ENCODE measurements around the gene VSIR. TPM values are rescaled to one million over a fixed set of nuclear protein-coding genes. Genes with fewer than 3 reads are reported as not detected.

The VSIR gene
- total and polyA plus RNA-seq, 9 donors = 19.9 to 94.1 (median 57.2) TPM

- TF ChIP-seq EP300 (IDR thresholded peaks at IDR 0.05) (no peak), POLR2A (IDR thresholded peaks at IDR 0.05) (no peak)
- TF ChIP-seq, protein P1, sequence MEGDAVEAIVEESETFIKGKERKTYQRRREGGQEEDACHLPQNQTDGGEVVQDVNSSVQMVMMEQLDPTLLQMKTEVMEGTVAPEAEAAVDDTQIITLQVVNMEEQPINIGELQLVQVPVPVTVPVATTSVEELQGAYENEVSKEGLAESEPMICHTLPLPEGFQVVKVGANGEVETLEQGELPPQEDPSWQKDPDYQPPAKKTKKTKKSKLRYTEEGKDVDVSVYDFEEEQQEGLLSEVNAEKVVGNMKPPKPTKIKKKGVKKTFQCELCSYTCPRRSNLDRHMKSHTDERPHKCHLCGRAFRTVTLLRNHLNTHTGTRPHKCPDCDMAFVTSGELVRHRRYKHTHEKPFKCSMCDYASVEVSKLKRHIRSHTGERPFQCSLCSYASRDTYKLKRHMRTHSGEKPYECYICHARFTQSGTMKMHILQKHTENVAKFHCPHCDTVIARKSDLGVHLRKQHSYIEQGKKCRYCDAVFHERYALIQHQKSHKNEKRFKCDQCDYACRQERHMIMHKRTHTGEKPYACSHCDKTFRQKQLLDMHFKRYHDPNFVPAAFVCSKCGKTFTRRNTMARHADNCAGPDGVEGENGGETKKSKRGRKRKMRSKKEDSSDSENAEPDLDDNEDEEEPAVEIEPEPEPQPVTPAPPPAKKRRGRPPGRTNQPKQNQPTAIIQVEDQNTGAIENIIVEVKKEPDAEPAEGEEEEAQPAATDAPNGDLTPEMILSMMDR (IDR thresholded peaks at IDR 0.05) = no peak
- intact Hi-C loops (cut with DNase I) = no loop called here
- WGBS, 3 donors = 90 to 93% (median 91%) methylated on average over 9 of the region's 9 CpGs
Observed at GRCh38 chr10:71780719-71781118, 7.4 kb upstream of the VSIR start.

GRCh38 chr10:71780156-71780555, 6.8 kb upstream of the VSIR start:
- intact Hi-C loops (cut with DNase I) = no loop called here
- Histone ChIP-seq H3K27me3 (no peaks in the 10 kb centered on the region), H3K9me3 (no peaks in the 10 kb centered on the region), H3K4me1 (ENCODE audit: insufficient read depth) (no peaks in the 10 kb centered on the region), H3K36me3 (no peaks in the 10 kb centered on the region), H3K4me3 (no peak overlapping the region), H3K27ac (no peak overlapping the region)
- no peak for DNase-seq
- 90 to 91% (median 91%) methylated on average over 7 of the region's 7 CpGs for WGBS, 3 donors
- TF ChIP-seq, protein P1 (IDR thresholded peaks at IDR 0.05) = no peak
- TF ChIP-seq EP300 (IDR thresholded peaks at IDR 0.05) = no peak
- TF ChIP-seq POLR2A (IDR thresholded peaks at IDR 0.05) = no peak

More at GRCh38 chr10:71780719-71781118, 7.4 kb upstream of the VSIR start:
- H3K4me3 ChIP-seq = no peak overlapping the region
- H3K9me3 ChIP-seq = no peaks in the 10 kb centered on the region
- H3K4me1 ChIP-seq (ENCODE audit: insufficient read depth) = no peaks in the 10 kb centered on the region
- no peaks in the 10 kb centered on the region for H3K27me3 ChIP-seq
- DNase-seq = no peak
- H3K36me3 ChIP-seq = no peaks in the 10 kb centered on the region
- H3K27ac ChIP-seq = no peak overlapping the region

GRCh38 chr10:71779641-71780040, 6.3 kb upstream of the VSIR start:
- intact Hi-C loops (cut with DNase I) = loop anchor here in 1 of 4 donors (10.0 kb wide), 1 partner anchor 385 kb away; the partner anchor contains the start of gene CDH23
- Histone ChIP-seq H3K36me3 (no peaks in the 10 kb centered on the region), H3K9me3 (no peaks in the 10 kb centered on the region), H3K27me3 (no peaks in the 10 kb centered on the region), H3K4me3 (no peak overlapping the region), H3K27ac (no peak overlapping the region), H3K4me1 (ENCODE audit: insufficient read depth) (no peaks in the 10 kb centered on the region)
- WGBS, 3 donors = 90 to 93% (median 91%) methylated on average over 6 of the region's 6 CpGs
- TF ChIP-seq EP300 (IDR thresholded peaks at IDR 0.05) (no peak), POLR2A (IDR thresholded peaks at IDR 0.05) (no peak)
- TF ChIP-seq, protein P1 (IDR thresholded peaks at IDR 0.05) = no peak
- no peak for DNase-seq

DNA sequence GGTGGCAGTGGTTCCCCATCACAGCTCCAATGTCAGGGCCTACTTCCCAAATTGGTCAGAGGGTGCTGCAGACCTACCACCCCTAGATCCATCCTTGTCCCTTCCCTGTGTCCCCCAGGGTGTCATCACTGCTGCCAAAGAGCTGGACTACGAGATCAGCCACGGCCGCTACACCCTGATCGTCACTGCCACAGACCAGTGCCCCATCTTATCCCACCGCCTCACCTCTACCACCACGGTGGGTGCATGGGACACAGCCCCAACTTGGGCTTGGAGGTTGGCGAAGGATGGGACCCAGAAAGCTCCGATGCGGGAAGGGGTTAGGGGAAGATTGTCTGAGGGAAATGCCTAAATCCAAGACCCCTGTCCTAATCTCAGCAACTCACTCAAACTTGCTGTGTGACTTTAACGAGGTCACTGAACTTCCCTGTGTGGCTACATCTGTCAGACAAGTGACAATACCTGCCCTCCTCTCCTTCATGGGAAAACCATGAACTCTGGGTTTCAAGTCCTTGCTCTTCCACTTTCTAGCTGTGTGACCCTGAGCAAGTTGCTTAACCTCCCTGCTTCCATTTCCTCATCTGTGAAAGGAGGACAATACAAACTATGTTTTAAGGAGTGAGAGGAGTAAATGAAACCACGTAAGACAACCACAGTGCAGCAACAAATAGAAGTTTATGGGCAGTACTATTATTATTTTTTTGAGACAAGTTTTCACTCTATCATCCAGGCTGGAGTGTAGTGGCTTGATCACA, 4.9 kb upstream of the VSIR start:
- no peaks in the 10 kb centered on the region for H3K36me3 ChIP-seq
- peaks cover 1% of the 10 kb centered on the region for H3K4me1 ChIP-seq (ENCODE audit: insufficient read depth)
- H3K27ac ChIP-seq = no peak overlapping the region
- no peak overlapping the region for H3K4me3 ChIP-seq
- H3K9me3 ChIP-seq = no peaks in the 10 kb centered on the region
- WGBS, 3 donors = 90 to 95% (median 91%) methylated on average over 11 of the region's 11 CpGs
- TF ChIP-seq, protein P1 (IDR thresholded peaks at IDR 0.05) = no peak
- no peak for TF ChIP-seq POLR2A (IDR thresholded peaks at IDR 0.05)
- no peak for TF ChIP-seq EP300 (IDR thresholded peaks at IDR 0.05)
- no peaks in the 10 kb centered on the region for H3K27me3 ChIP-seq
- DNase-seq = peak in 1 of 5 donors; percentile 19
- intact Hi-C loops (cut with DNase I) = loop anchor here in 1 of 4 donors (10.0 kb wide), 1 partner anchor 383 kb away; the partner anchor contains the start of gene CDH23
